ENCODE measurements around the gene MYOF.

The MYOF gene

DNA sequence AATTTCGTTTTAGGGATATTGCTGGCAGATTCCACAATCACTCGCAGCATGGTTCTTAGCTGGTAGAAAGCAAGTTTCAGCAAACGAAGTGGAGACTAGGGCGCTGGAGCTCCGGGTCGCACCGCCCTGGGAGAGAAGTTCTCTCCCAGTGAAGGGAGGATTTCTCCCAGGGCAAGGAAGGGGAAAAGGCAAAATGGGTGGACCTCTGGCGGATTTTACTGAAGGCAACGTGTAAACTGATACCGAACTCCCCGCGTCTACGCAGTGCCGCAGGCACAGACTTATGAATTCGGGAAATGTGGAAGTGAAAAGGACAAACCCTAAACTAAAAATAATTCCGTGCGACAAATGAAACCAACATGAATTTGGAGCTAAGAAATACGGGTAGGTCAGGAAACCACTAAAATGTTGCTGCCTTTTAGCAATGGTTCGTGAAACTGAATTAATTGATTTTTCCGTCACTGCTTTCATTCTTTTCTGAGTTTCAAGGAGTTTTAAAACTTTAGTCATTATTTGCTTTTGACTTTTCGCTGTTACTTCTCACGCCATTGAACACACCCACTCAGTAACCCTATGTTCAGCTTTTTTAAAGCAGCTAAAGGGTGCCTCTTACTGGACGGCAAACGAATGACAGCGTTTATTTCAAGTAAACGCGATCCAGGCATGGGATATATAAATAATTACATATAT, at the start of gene MYOF:
TSS of gene MYOF (minus strand) at position 190 of the 690 bp plus-strand sequence. CDS start at position 50, 140 bp downstream.
- FAIRE-seq: peak; percentile 51

DNA sequence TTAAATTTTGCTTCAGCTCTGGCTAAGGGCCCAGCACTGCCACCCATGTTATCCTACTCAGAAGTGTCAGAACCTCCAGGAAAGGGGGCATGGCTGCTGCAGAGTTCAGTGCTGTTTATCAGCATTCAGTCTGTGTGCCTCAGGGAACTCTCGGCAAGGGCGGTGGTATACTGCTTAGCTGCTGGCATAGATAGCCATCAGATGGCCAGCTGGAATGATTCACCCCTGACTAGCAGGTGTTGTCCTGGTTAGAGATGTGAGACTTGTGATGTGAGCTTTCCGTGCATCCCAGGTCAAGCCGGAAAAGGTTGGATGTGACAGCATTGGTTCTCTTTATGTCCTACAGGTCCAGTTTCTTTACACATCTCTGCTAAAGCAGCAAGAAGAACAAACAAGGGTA, 36.4 kb upstream of the MYOF start:
- no peak for FAIRE-seq
- no peak for DNase-seq (ENCODE audit: insufficient read length, low spot score)

More for the DNA sequence above, at the start of gene MYOF:
- DNase-seq (ENCODE audit: insufficient read length, low spot score): peak; percentile 38

DNA sequence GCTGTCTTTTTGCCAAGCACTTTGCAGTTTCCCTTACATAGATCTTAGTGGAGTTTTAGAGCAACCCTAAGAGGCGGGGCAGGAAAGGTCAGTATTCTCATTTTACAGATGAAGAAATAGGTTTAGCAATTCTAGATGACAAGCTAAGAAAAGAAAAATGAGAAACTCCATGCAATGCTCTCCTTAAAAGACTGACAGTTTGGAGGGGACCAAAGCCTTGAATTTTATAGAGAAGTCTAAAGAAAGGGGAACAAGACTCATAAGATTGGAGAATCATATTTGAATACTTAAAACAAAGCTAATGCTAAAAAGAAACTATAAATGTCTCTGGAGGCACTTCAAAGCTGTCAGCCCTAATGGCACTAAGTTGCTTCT, 33.9 kb upstream of the MYOF start:
- FAIRE-seq (no peak), DNase-seq (ENCODE audit: insufficient read length, low spot score) (no peak)

GRCh38 chr10:93515071-93516005, 33.2 kb upstream of the MYOF start:
- DNase-seq (ENCODE audit: insufficient read length, low spot score) (no peak), FAIRE-seq (no peak)

GRCh38 chr10:93514521-93514920, 32.4 kb upstream of the MYOF start:
- no peak for DNase-seq (ENCODE audit: insufficient read length, low spot score)
- no peak for FAIRE-seq

- no peak for FAIRE-seq
- DNase-seq (ENCODE audit: insufficient read length, low spot score): no peak
These were observed 31.0 kb upstream of the MYOF start for GRCh38 chr10:93513091-93513490.

DNA sequence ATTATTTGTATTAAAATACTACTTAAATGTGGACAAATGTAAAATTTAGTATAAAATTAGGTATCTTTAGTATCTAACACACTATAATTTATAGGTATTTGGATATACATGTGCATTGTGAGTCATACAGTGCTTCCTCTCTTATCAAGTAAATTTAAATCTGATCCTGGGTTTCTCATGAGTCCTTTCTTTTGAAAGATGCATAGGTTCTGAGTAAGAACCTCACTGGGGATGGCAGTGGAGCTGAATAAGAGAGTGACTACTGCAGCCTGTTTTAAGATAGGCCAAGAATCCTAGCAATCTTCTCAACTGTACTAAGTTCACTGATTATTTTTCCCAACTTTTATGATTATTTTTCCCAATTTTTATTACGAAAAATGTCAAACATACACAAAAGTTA, 30.4 kb upstream of the MYOF start:
- no peak for FAIRE-seq
- DNase-seq (ENCODE audit: insufficient read length, low spot score): no peak

GRCh38 chr10:93509816-93510215, 27.7 kb upstream of the MYOF start:
- no peak for DNase-seq (ENCODE audit: insufficient read length, low spot score)
- no peak for FAIRE-seq

- DNase-seq (ENCODE audit: insufficient read length, low spot score) (no peak), FAIRE-seq (no peak)
These were observed 22.9 kb upstream of the MYOF start for GRCh38 chr10:93505075-93505474.

DNA sequence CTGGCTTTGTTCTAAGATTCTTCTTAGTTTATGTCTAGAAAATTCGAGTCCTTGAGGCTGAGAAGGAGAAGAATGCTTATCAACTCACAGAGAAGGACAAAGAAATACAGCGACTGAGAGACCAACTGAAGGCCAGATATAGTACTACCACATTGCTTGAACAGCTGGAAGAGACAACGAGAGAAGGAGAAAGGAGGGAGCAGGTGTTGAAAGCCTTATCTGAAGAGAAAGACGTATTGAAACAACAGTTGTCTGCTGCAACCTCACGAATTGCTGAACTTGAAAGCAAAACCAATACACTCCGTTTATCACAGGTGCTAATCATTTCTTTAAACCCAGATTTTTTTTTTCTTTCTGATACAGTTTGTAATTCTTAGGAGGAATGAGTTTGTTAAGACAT, 20.9 kb upstream of the MYOF start:
- FAIRE-seq: peak; percentile 93

DNA sequence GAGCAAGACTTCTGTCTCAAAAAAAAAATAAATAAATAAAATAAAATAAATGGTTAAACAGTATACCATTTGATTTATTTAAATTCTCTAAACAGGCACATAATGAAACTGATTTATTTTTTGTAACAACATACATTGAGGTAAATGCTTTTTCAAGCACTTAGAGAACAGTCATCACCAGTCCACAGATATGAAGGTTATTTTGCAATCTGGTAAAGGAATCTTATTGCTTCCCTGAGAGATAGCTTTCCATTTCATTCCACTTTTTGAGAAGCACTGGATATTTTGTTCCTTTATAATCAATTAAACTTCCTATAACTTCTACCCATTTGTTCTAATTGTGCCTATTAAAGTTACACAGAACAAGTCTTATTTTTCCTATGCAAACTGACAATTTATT, 19.5 kb upstream of the MYOF start:
- FAIRE-seq (no peak), DNase-seq (ENCODE audit: insufficient read length, low spot score) (no peak)

More for the DNA sequence above, 20.9 kb upstream of the MYOF start:
- DNase-seq (ENCODE audit: insufficient read length, low spot score): no peak

DNA sequence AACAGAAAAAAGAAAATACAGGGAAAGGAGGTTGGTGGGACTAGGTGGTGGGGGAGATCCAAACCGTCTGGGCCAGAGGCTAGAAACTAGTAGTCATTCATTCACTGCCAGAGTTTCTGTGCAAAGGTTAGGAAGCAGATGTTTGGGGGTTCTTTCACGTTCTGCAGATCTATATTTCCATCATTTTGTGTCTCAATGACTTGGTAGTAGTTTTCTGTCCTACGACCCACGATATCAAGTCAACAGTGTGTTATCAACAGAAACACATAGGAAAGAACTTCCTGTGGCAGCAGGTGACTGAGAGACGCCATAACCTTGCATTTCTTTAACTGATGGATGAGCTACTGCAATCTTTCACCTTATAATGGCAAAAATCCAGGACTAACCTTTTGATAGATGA, 16.0 kb upstream of the MYOF start:
- FAIRE-seq: peak; percentile 74
- no peak for DNase-seq (ENCODE audit: insufficient read length, low spot score)

GRCh38 chr10:93496322-93497041, 14.3 kb upstream of the MYOF start, which contains the start of gene CEP55:
Gene CEP55, plus strand, starts transcription at chr10:93496612. Its CDS starts 3,440 bp downstream, at chr10:93500052.
- peak; percentile 76 for DNase-seq (ENCODE audit: insufficient read length, low spot score)
- FAIRE-seq: peak; percentile 96

GRCh38 chr10:93495654-93496321, 13.7 kb upstream of the MYOF start:
- no peak for DNase-seq (ENCODE audit: insufficient read length, low spot score)
- no peak for FAIRE-seq

GRCh38 chr10:93494494-93494893, 12.4 kb upstream of the MYOF start:
- FAIRE-seq (no peak), DNase-seq (ENCODE audit: insufficient read length, low spot score) (no peak)

DNA sequence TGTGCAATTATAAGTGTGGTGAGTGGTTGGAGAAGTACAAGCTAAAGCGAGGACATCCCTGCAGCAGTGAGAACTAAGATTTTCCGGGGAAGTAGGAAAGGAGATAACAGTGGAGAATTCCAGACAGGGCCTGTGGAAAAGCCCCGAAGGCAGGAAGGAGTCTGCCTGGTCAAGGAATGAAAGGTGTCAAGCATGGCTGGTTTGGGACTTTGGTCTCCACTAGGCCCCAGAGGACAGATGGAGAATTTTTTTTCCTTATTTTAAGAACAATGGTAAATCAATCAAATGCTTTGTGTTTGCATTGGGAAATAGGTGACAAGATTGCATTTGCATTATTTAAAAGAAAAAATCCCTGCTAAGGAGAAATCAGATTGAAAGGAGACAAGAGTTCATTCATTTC, 11.0 kb upstream of the MYOF start:
- FAIRE-seq: no peak
- no peak for DNase-seq (ENCODE audit: insufficient read length, low spot score)

GRCh38 chr10:93491602-93492121, 9.5 kb upstream of the MYOF start:
- no peak for DNase-seq (ENCODE audit: insufficient read length, low spot score)
- FAIRE-seq: no peak

DNA sequence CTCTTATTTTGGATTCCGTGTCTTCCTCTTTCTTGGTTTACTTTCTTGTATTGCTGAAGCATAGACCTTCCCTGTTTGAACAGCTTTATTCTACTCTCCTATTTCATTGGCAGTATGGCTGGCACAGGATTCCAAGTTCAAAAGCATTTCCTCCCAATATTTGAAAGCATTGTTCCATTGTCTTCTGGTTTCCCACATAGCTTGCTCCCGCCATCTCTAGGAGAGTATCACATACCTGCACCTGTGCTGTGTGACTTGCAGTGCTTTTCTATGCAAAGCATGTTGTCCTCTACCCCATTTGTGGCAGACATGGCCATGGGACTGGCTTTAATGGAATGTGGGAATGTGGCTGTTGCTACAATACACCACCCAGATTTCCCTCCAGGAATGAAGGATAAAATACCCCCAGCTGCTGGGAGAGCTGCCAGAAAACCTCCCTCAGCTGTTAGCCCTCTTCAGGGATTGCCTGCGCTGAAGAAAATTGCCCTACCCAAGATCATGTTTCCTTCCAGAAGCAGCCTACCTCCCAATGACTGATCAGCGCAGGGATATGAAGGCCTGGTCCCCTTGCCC, 6.9 kb upstream of the MYOF start:
- no peak for DNase-seq (ENCODE audit: insufficient read length, low spot score)
- no peak for FAIRE-seq

DNA sequence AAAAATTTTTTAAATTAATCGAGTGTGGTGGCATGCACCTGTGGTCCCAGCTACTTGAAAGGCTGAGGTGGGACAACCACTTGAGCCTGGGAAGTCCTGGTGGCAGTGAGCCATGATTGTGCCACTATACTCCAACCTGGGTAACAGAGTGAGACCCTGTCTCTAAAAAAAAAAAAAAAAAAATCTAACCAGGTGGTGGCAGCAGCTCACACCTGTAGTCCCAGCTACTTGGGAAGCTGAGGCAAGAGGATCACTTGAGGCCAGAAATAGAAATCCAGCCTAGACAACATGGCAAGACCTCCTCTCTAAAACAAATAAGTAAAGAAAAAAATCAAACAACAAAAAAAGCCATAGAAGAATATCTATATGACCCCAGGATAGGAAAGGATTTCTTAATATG, 3.6 kb upstream of the MYOF start:
- FAIRE-seq: no peak
- no peak for DNase-seq (ENCODE audit: insufficient read length, low spot score)

- no peak for FAIRE-seq
- DNase-seq (ENCODE audit: insufficient read length, low spot score): no peak
These were observed 443 bp downstream of the MYOF start for GRCh38 chr10:93481637-93482144.

Data from GM19239 (cell line).